22Rv1 (cell line): ENCODE results near the gene TXNRD2.

Source experiments
- CTCF ChIP-seq: fragments of 450-650 bp; IDR thresholded peaks from 2 replicates; pipeline ENCODE4 v1.5.1; 2017; ENCODE audit warnings: mild to moderate bottlenecking
- ZFX ChIP-seq: fragments of 450-650 bp; IDR thresholded peaks from 2 replicates; pipeline ENCODE4 v1.6.1; 2017; ENCODE audit warnings: antibody characterized with exemption, borderline replicate concordance

GRCh38 chr22:19874307-19875060, 67.1 kb downstream of the TXNRD2 start:
- TF ChIP-seq CTCF (no peak), ZFX (no peak)
